Gastrocnemius medialis (tissue), 4 donors: ENCODE results near the gene ITPKC. TPM values are rescaled to one million over a fixed set of nuclear protein-coding genes. Genes with fewer than 3 reads are reported as not detected.

Experiments
- ATAC-seq, 2 donors: fragments of 150-250 bp; one replicate each; pipeline ENCODE4 v1.9.1; 2016
- DNase-seq, 2 donors: peaks; one replicate each; pipeline ENCODE4 v3.0.0-alpha.2; 2019
- H3K27ac ChIP-seq, 4 donors: fragments of 200-600 bp; sonication (generic); 1 replicate in 1 of 4; 2 replicates in 3 of 4; pipeline ENCODE4 v1.5.1; 2016 to 2018; ENCODE audit warnings: mild to moderate bottlenecking in 2 of 4, moderate library complexity in 1 of 4
- H3K27me3 ChIP-seq, 3 donors: fragments of 200-600 bp; sonication (generic) in 2 of 3; 1 replicate in 1 of 3; 2 replicates in 2 of 3; pipeline versions ENCODE4 v1.5.1 to v1.6.0; 2016 to 2019; ENCODE audit warnings: mild to moderate bottlenecking in 1 of 3, moderate library complexity in 1 of 3
- H3K36me3 ChIP-seq, 2 donors: fragments of 200-600 bp; sonication (generic) in 1 of 2; one replicate each; pipeline ENCODE4 v1.5.1; 2017 to 2018
- H3K4me1 ChIP-seq, 2 donors: fragments of 200-600 bp; sonication (generic) in 1 of 2; one replicate each; pipeline ENCODE4 v1.5.1; 2016 to 2017; ENCODE audit warnings: mild to moderate bottlenecking in 2 of 2
- H3K4me3 ChIP-seq, 4 donors: fragments of 200-600 bp; sonication (generic) in 3 of 4; 1 replicate in 1 of 4; 2 replicates in 3 of 4; pipeline ENCODE4 v1.5.1; 2016 to 2019; ENCODE audit warnings: mild to moderate bottlenecking in 2 of 4
- H3K9me3 ChIP-seq, 3 donors: fragments of 200-600 bp; sonication (generic) in 2 of 3; 1 replicate in 1 of 3; 2 replicates in 2 of 3; pipeline ENCODE4 v1.5.1; 2016 to 2019
- POLR2A ChIP-seq, 2 donors: fragments of 450-650 bp; IDR thresholded peaks; one replicate each; pipeline ENCODE4 v1.6.1; 2017; ENCODE audit warnings: antibody characterized with exemption in 2 of 2, mild to moderate bottlenecking in 2 of 2, moderate library complexity in 2 of 2
- in situ Hi-C, 4 donors: fragments of 200-750 bp; cut with MboI; loops; one replicate each; pipeline versions ENCODE4 v1.15.0 to v1.8.0; 2017; ENCODE audit warnings: low sequenced_read_pairs in 4 of 4
- intact Hi-C: fragments of 100-400 bp; cut with DNase I; formaldehyde crosslinking; loops from one replicate; pipeline ENCODE4 v1.15.1; 2023; ENCODE audit warnings: low total_unique reads
- total RNA-seq, 4 donors: library from RNA; depleted of rRNA; stranded (reverse); fragments of >200 nt; gene quantifications; one replicate each; pipeline versions ENCODE4 v1.1.0 to v1.2.3, GENCODE V29; 2016
- TF ChIP-seq, protein P1 (sequence below), 5 experiments: fragments of 450-650 bp in 3 of 5; fragments of 200-600 bp in 2 of 5; sonication (generic) in 2 of 5; IDR thresholded peaks in 4 of 5; conservative IDR thresholded peaks in 1 of 5; 1 replicate in 4 of 5; 2 replicates in 1 of 5; pipeline ENCODE4 v1.5.1; 2016 to 2019; ENCODE audit warnings: antibody characterized with exemption in 5 of 5, mild to moderate bottlenecking in 3 of 5, moderate library complexity in 3 of 5

ITPKC gene
- total RNA-seq, 4 donors from 2014 or later: 14.9 to 34.5 (median 21.8) TPM

DNA sequence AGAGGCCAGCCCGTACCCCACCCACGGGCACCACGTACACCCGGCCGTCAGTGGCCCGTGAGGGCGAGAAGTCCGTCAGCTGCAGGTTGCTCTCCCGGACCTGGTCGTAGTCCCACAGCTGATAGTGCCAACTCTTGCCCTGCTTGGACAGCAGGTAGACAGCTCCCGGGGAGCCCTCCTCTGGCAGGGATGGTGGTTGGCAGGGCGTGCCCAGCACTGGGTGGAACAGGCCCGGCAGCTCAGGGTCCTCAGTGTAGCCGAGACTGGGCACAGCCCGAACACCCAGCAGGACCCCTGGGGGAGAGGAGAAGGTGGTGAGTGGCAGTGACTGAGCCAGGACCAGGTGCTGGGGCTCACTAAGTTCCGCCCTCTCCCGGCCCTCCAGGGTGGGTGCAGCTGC, 25.6 kb downstream of the ITPKC start:
- TF ChIP-seq, protein P1, sequence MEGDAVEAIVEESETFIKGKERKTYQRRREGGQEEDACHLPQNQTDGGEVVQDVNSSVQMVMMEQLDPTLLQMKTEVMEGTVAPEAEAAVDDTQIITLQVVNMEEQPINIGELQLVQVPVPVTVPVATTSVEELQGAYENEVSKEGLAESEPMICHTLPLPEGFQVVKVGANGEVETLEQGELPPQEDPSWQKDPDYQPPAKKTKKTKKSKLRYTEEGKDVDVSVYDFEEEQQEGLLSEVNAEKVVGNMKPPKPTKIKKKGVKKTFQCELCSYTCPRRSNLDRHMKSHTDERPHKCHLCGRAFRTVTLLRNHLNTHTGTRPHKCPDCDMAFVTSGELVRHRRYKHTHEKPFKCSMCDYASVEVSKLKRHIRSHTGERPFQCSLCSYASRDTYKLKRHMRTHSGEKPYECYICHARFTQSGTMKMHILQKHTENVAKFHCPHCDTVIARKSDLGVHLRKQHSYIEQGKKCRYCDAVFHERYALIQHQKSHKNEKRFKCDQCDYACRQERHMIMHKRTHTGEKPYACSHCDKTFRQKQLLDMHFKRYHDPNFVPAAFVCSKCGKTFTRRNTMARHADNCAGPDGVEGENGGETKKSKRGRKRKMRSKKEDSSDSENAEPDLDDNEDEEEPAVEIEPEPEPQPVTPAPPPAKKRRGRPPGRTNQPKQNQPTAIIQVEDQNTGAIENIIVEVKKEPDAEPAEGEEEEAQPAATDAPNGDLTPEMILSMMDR (IDR thresholded peaks at IDR 0.05 in 4 of 5, conservative IDR thresholded peaks at IDR 0.05 in 1 of 5): no peak
- no peak for TF ChIP-seq POLR2A (IDR thresholded peaks at IDR 0.05)
- intact Hi-C loops (no loop called here), in situ Hi-C loops (no loop called here)
- Histone ChIP-seq H3K27me3 (no peaks in the 10 kb centered on the region), H3K4me1 (peaks cover 11 to 15% of the 10 kb centered on the region in 2 donors), H3K4me3 (no peak overlapping the region), H3K9me3 (no peaks in the 10 kb centered on the region), H3K27ac (peak overlapping the region in 2 of 4 donors; percentile 12 to 18), H3K36me3 (peaks cover 0 to 26% of the 10 kb centered on the region in 2 donors)
- ATAC-seq (no peak), DNase-seq (no peak)

DNA sequence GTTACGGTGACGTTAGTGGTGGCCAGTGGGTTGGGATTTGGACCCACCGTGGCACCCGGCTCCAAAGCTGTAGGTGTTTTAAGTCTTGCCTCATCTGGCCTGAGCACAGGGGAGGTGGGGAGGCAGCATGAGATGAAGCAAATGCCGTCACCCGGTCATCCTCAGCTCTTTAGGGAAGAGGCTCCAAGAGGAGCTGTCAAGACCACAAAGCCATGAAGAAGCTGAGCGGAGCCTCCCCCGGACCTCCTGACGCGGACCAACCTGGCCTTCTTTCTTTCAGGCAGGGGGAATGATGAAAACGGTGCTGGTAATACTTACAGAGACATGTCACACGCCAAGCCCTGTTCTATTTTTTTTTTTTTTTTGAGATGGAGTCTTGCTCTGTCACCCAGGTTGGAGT, 26.0 kb downstream of the ITPKC start:
- in situ Hi-C loops (no loop called here), intact Hi-C loops (no loop called here)
- no peaks in the 10 kb centered on the region for H3K9me3 ChIP-seq
- peak overlapping the region in 1 of 4 donors; percentile 18 for H3K27ac ChIP-seq
- no peak overlapping the region for H3K4me3 ChIP-seq
- H3K4me1 ChIP-seq: peaks cover 11 to 15% of the 10 kb centered on the region in 2 donors
- H3K27me3 ChIP-seq: no peaks in the 10 kb centered on the region
- TF ChIP-seq, protein P1 (IDR thresholded peaks at IDR 0.05 in 4 of 5, conservative IDR thresholded peaks at IDR 0.05 in 1 of 5): no peak
- TF ChIP-seq POLR2A (IDR thresholded peaks at IDR 0.05): no peak
- ATAC-seq (no peak), DNase-seq (no peak)
- peaks cover 0 to 22% of the 10 kb centered on the region in 2 donors for H3K36me3 ChIP-seq

DNA sequence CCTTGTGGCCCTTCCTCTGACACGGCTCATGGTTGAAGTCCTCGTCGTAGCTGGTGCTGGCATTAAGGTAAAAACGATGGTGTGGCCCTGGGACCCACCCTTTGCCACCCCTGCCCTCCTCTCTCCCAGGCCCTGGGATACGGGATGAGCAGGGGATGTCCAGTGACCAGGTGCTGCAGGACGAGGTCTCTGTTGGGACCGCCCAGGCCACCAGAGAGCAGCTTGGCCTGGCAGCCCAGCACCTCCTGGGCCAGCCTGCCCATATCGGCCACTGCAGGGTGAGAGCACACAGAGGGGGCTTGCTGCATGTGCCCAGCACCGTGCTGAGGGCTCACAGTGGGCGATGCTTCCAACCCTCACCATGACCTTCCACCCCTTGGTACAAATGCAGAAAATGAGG, 27.0 kb downstream of the ITPKC start:
- H3K4me1 ChIP-seq: peaks cover 17 to 19% of the 10 kb centered on the region in 2 donors
- intact Hi-C loops: no loop called here
- no peaks in the 10 kb centered on the region for H3K9me3 ChIP-seq
- in situ Hi-C loops: no loop called here
- TF ChIP-seq, protein P1 (IDR thresholded peaks at IDR 0.05 in 4 of 5, conservative IDR thresholded peaks at IDR 0.05 in 1 of 5): no peak
- no peak for TF ChIP-seq POLR2A (IDR thresholded peaks at IDR 0.05)
- H3K27ac ChIP-seq: no peak overlapping the region
- DNase-seq: no peak
- H3K4me3 ChIP-seq: no peak overlapping the region
- H3K36me3 ChIP-seq: peaks cover 0 to 11% of the 10 kb centered on the region in 2 donors
- H3K27me3 ChIP-seq: no peaks in the 10 kb centered on the region
- no peak for ATAC-seq

DNA sequence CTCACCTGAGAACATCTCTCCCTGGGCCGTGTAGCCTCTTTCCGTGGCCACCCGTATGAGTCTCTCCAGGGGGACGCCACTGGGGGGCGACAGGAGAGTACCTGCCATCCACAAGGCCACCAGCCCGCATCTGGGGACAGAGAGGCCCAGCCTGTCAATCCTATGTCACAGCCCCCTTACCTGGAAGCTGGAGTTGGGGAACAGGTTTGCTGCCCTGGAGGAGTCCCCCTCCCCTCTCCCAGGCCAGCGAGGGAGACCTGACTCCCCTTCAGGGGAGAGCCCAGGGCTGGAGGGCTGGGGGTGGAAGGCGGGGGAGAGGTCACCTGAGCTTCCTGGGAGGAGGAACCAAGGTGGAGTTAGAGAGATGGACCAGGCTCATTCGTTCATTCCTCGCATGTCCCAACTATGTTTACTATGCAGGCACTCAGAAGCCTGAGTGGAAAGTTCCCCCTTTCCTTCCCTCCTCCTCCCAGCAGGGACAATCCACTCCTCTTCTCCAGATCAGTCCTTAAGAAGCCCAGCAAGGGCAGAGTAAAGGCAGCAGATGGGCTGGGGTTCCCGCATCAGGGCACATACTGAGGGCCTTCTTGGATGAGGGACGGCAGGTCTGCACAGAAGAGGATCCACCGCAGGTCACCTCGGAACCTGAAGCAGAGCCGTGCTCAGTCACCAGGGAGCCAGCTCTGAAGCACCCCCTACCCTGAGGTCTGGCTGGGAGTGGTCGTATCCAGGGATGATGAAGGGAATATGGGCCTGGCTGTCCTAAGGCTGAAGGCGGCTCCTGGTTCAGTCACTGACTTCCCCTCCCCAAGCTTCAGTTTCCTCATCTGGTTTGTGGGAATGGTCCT, 27.9 kb downstream of the ITPKC start:
- no peak for DNase-seq
- no peaks in the 10 kb centered on the region for H3K27me3 ChIP-seq
- no peak for TF ChIP-seq POLR2A (IDR thresholded peaks at IDR 0.05)
- TF ChIP-seq, protein P1 (IDR thresholded peaks at IDR 0.05 in 4 of 5, conservative IDR thresholded peaks at IDR 0.05 in 1 of 5): peak in 2 of 5 experiments; percentile 14 to 20
- no peak overlapping the region for H3K4me3 ChIP-seq
- peaks cover 0 to 4% of the 10 kb centered on the region in 2 donors for H3K36me3 ChIP-seq
- in situ Hi-C loops (no loop called here), intact Hi-C loops (no loop called here)
- peaks cover 25 to 27% of the 10 kb centered on the region in 2 donors for H3K4me1 ChIP-seq
- H3K27ac ChIP-seq: peak overlapping the region in 1 of 4 donors; percentile 22
- H3K9me3 ChIP-seq: no peaks in the 10 kb centered on the region
- ATAC-seq: no peak
